HCT116 (cell line): ENCODE results near the gene MTUS2.

Experiments used
- CEBPB ChIP-seq: IDR thresholded peaks from 2 replicates; pipeline ENCODE4 v1.6.1; 2012; ENCODE audit warnings: low read depth
- EZH2 ChIP-seq: fragments of 200-600 bp; sonication (generic); IDR thresholded peaks from 2 replicates; pipeline ENCODE4 v1.6.1; 2017; ENCODE audit warnings: antibody characterized with exemption, mixed run types
- POLR2A ChIP-seq: IDR thresholded peaks from 2 replicates; pipeline ENCODE4 v1.7.0; 2011; ENCODE audit warnings: borderline replicate concordance; ENCODE audit not compliant: insufficient read depth, insufficient read length; ENCODE audit errors: extremely low read depth
- POLR2AphosphoS5 ChIP-seq: IDR thresholded peaks from 2 replicates; pipeline ENCODE4 v1.6.1; 2011; ENCODE audit warnings: mild to moderate bottlenecking, low read depth, low read length, moderate library complexity
- RAD21 ChIP-seq: IDR thresholded peaks from 2 replicates; pipeline ENCODE4 v1.6.1; 2012; ENCODE audit warnings: low read depth, mild to moderate bottlenecking
- SRF ChIP-seq: IDR thresholded peaks from 2 replicates; pipeline ENCODE4 v1.6.1; 2012; ENCODE audit warnings: low read depth
- TCF7L2 ChIP-seq: IDR thresholded peaks from 2 replicates; pipeline ENCODE4 v1.7.0; 2011; ENCODE audit warnings: borderline replicate concordance, inconsistent platforms; ENCODE audit not compliant: insufficient read depth, insufficient read length; ENCODE audit errors: extremely low read depth
- TF ChIP-seq, protein P1 (sequence below), 3 experiments: fragments of 200-600 bp in 1 of 3; sonication (generic) in 1 of 3; IDR thresholded peaks in 2 of 3; conservative IDR thresholded peaks in 1 of 3; 2 replicates each; pipeline ENCODE4 v1.5.1; 2012 to 2017; ENCODE audit warnings: low read depth in 2 of 3, low read length in 2 of 3, antibody characterized with exemption in 1 of 3, borderline replicate concordance in 1 of 3, control low read depth in 1 of 3, mild to moderate bottlenecking in 1 of 3, mixed read lengths in 1 of 3, mixed run types in 1 of 3, moderate library complexity in 1 of 3; ENCODE audit not compliant: insufficient read depth in 1 of 3

DNA sequence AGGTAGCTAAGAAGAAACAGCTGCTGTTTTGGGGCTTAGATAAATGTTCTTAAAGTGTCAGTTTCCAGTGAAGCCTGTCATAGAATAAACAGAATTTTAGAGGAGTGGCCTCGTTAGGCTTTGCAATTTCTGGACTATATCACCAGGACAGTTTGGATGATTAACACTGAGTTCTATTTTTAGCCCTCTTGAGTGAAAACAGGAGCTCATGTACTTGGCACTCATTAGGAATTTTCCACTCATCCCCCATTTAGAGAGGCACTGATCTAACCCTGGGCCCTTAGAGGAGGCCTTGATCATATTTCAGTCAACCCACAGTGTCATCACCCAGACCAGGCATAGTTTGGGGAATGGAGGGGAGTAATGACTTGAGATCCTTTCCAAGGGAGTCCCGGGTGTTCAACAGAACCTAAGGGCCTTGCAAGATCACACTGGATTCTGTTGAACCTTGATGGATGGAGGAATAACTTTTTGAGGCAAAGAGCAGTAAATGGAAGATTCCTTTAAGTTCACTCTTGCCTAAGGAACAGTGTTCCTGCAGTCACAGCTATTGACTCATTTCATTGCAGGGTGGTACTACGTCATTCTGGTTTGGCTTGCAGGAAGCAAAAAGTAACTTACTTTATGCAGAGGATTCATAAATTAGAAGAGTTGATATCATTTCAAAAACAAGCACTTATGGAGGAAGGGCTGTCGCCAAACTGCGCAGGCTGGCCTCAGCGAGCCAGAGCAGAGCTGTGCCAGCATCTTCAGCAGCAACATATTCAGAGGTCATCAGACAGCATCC is 615.2 kb downstream of the MTUS2 start:
- no peak for TF ChIP-seq POLR2A
- TF ChIP-seq, protein P1, sequence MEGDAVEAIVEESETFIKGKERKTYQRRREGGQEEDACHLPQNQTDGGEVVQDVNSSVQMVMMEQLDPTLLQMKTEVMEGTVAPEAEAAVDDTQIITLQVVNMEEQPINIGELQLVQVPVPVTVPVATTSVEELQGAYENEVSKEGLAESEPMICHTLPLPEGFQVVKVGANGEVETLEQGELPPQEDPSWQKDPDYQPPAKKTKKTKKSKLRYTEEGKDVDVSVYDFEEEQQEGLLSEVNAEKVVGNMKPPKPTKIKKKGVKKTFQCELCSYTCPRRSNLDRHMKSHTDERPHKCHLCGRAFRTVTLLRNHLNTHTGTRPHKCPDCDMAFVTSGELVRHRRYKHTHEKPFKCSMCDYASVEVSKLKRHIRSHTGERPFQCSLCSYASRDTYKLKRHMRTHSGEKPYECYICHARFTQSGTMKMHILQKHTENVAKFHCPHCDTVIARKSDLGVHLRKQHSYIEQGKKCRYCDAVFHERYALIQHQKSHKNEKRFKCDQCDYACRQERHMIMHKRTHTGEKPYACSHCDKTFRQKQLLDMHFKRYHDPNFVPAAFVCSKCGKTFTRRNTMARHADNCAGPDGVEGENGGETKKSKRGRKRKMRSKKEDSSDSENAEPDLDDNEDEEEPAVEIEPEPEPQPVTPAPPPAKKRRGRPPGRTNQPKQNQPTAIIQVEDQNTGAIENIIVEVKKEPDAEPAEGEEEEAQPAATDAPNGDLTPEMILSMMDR (IDR thresholded peaks at IDR 0.05 in 2 of 3, conservative IDR thresholded peaks at IDR 0.05 in 1 of 3; ENCODE audit: borderline replicate concordance in 1 of 3, insufficient read depth in 1 of 3, low read depth in 2 of 3, low read length in 2 of 3) = no peak
- TF ChIP-seq RAD21 = no peak
- TF ChIP-seq POLR2AphosphoS5 = no peak
- TF ChIP-seq CEBPB = no peak
- TF ChIP-seq TCF7L2 = no peak
- TF ChIP-seq EZH2 = no peak
- no peak for TF ChIP-seq SRF
